ENCODE data around the gene AP2A1. TPM values are rescaled to one million over a fixed set of nuclear protein-coding genes. Genes with fewer than 3 reads are reported as not detected.

Gene AP2A1
- total RNA-seq, 4 donors from 2014 or later = 69.9 to 103 (median 76.1) TPM

- Histone ChIP-seq H3K27me3 (no peaks in the 10 kb centered on the region), H3K9me3 (no peaks in the 10 kb centered on the region), H3K36me3 (peaks cover 0 to 3% of the 10 kb centered on the region in 2 donors), H3K27ac (peak overlapping the region; percentile 87 to 92 (median 90)), H3K4me3 (peak overlapping the region; percentile 67 to 78), H3K4me1 (peaks cover 0 to 60% (median 14%) of the 10 kb centered on the region in 3 donors)
- no peak for TF ChIP-seq POLR2A (IDR thresholded peaks at IDR 0.05)
- TF ChIP-seq EP300 (IDR thresholded peaks at IDR 0.05) = no peak
- TF ChIP-seq POLR2AphosphoS5 (IDR thresholded peaks at IDR 0.05) = no peak
- TF ChIP-seq, protein P1, sequence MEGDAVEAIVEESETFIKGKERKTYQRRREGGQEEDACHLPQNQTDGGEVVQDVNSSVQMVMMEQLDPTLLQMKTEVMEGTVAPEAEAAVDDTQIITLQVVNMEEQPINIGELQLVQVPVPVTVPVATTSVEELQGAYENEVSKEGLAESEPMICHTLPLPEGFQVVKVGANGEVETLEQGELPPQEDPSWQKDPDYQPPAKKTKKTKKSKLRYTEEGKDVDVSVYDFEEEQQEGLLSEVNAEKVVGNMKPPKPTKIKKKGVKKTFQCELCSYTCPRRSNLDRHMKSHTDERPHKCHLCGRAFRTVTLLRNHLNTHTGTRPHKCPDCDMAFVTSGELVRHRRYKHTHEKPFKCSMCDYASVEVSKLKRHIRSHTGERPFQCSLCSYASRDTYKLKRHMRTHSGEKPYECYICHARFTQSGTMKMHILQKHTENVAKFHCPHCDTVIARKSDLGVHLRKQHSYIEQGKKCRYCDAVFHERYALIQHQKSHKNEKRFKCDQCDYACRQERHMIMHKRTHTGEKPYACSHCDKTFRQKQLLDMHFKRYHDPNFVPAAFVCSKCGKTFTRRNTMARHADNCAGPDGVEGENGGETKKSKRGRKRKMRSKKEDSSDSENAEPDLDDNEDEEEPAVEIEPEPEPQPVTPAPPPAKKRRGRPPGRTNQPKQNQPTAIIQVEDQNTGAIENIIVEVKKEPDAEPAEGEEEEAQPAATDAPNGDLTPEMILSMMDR (IDR thresholded peaks at IDR 0.05) = no peak
- no peak for ATAC-seq
- WGBS, 2 donors (ENCODE audit: low coverage in 1 of 2) = 20 to 61% methylated on average over 2 to 8 of the region's 11 CpGs
These were observed 45.7 kb downstream of the AP2A1 start for GRCh38 chr19:49812452-49812996.

- peak in 1 of 2 donors; percentile 14 for TF ChIP-seq POLR2A (IDR thresholded peaks at IDR 0.05)
- peak; percentile 66 for TF ChIP-seq POLR2AphosphoS5 (IDR thresholded peaks at IDR 0.05)
- TF ChIP-seq EP300 (IDR thresholded peaks at IDR 0.05) = no peak
- TF ChIP-seq, protein P1 (IDR thresholded peaks at IDR 0.05) = peak in 3 of 4 experiments; percentile 39 to 51 (median 40)
- Histone ChIP-seq H3K4me3 (peak within 1 kb of the TSS; percentile 67 to 78), H3K27ac (peak within 1 kb of the TSS; percentile 87 to 92 (median 90)), H3K9me3 (no peaks in the 10 kb centered on the region), H3K27me3 (no peaks in the 10 kb centered on the region), H3K4me1 (peaks cover 0 to 55% (median 13%) of the 10 kb centered on the region in 3 donors), H3K36me3 (no peaks in the 10 kb centered on the region)
- WGBS, 2 donors (ENCODE audit: low coverage in 1 of 2) = 0% methylated on average over 9 to 13 of the region's 45 CpGs
- peak; percentile 76 for ATAC-seq
These were observed 46.4 kb downstream of the AP2A1 start, which contains the start of gene FUZ for GRCh38 chr19:49812997-49813861. Gene FUZ (minus strand): TSS chr19:49813292. CDS start chr19:49813106, 186 bp downstream.

GRCh38 chr19:49814010-49814409 lies 47.2 kb downstream of the AP2A1 start:
- TF ChIP-seq POLR2A (IDR thresholded peaks at IDR 0.05) (no peak), POLR2AphosphoS5 (IDR thresholded peaks at IDR 0.05) (no peak), EP300 (IDR thresholded peaks at IDR 0.05) (no peak)
- TF ChIP-seq, protein P1 (IDR thresholded peaks at IDR 0.05) = no peak
- 20% methylated on average over 1 of the region's 1 CpG; no CpG with 5 or more reads in 1 of the 2 donors for WGBS, 2 donors (ENCODE audit: low coverage in 1 of 2)
- no peaks in the 10 kb centered on the region for H3K9me3 ChIP-seq
- no peaks in the 10 kb centered on the region for H3K36me3 ChIP-seq
- peaks cover 0 to 54% (median 12%) of the 10 kb centered on the region in 3 donors for H3K4me1 ChIP-seq
- no peaks in the 10 kb centered on the region for H3K27me3 ChIP-seq
- ATAC-seq = no peak
- peak overlapping the region in 1 of 2 donors; percentile 67 for H3K4me3 ChIP-seq
- H3K27ac ChIP-seq = peak overlapping the region; percentile 87 to 92 (median 90)

GRCh38 chr19:49816590-49816989 lies 49.8 kb downstream of the AP2A1 start:
- Histone ChIP-seq H3K9me3 (no peaks in the 10 kb centered on the region), H3K4me3 (peak overlapping the region in 1 of 2 donors; percentile 87), H3K27me3 (no peaks in the 10 kb centered on the region), H3K4me1 (peaks cover 0 to 52% (median 10%) of the 10 kb centered on the region in 3 donors), H3K36me3 (peaks cover 0 to 11% of the 10 kb centered on the region in 2 donors), H3K27ac (peak overlapping the region; percentile 40 to 98 (median 94))
- ATAC-seq = no peak
- no peak for TF ChIP-seq EP300 (IDR thresholded peaks at IDR 0.05)
- no peak for TF ChIP-seq POLR2A (IDR thresholded peaks at IDR 0.05)
- TF ChIP-seq, protein P1 (IDR thresholded peaks at IDR 0.05) = no peak
- no peak for TF ChIP-seq POLR2AphosphoS5 (IDR thresholded peaks at IDR 0.05)
- WGBS, 2 donors (ENCODE audit: low coverage in 1 of 2) = 52 to 92% methylated on average over 2 to 5 of the region's 14 CpGs

Data from gastroesophageal sphincter (tissue), 4 donors.